Loucy (cell line): ENCODE results near the gene CNPY1.

ENCODE experiments used
- CTCF ChIP-seq: fragments of 200-600 bp; sonication (generic); conservative IDR thresholded peaks from 2 replicates; pipeline ENCODE4 v1.5.1; 2014; ENCODE audit warnings: mild to moderate bottlenecking, antibody characterized with exemption, low read length
- EZH2phosphoT487 ChIP-seq: fragments of 200-600 bp; IDR thresholded peaks from 2 replicates; pipeline ENCODE4 v1.6.1; 2018; ENCODE audit warnings: antibody characterized with exemption, mild to moderate bottlenecking, moderate library complexity, borderline replicate concordance

GRCh38 chr7:155512246-155512887, 34.0 kb downstream of the CNPY1 start:
- TF ChIP-seq CTCF, result no peak
- no peak for TF ChIP-seq EZH2phosphoT487
